Transverse colon (tissue), 3 donors: ENCODE data around the gene TH.

ENCODE experiments used
- CTCF ChIP-seq, 5 experiments: fragments of 200-600 bp in 3 of 5; fragments of 450-650 bp in 2 of 5; sonication (generic) in 3 of 5; IDR thresholded peaks; 1 replicate in 2 of 5; 2 replicates in 3 of 5; pipeline ENCODE4 v1.5.1; 2016 to 2017; ENCODE audit warnings: antibody characterized with exemption in 5 of 5, inconsistent platforms in 3 of 5, mild to moderate bottlenecking in 2 of 5, moderate library complexity in 1 of 5
- EP300 ChIP-seq: sonication (generic); formaldehyde crosslinking; IDR thresholded peaks from one replicate; pipeline ENCODE4 v1.6.1; 2017; ENCODE audit warnings: antibody characterized with exemption, low read depth

- TF ChIP-seq EP300 (no peak), CTCF (IDR thresholded peaks at IDR 0.05) (no peak)
Measured at GRCh38 chr11:2212411-2213251, 41.0 kb upstream of the TH start.
